Measurements from ENCODE around the gene ENPP3. TPM values are rescaled to one million over a fixed set of nuclear protein-coding genes. Genes with fewer than 3 reads are reported as not detected.

ENPP3 gene
- total and polyA plus RNA-seq, 2 experiments from 2014 or later = not detected

DNA sequence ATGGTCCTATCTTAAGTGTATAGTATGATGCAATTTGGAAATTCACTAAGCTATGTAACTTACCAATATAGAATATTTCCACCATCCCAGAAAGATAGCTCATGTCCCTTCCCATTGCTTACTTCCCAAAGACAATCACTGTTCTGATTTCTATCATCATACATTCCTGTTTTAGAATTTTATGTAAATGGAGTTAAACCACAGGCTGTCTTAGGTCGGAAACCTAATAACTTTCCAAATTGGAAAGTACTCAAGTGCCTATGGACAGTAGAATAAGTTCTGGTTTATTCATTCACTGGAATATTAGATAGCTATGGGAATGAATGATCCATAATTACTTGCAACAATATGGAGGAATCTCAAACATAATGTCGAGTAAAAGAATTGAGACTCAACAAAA, 20.1 kb downstream of the ENPP3 start (continued):
- no peak for TF ChIP-seq CTCF (conservative IDR thresholded peaks at IDR 0.05; ENCODE audit: low read depth in 2 of 2)

GRCh38 chr6:131657630-131658111, 20.6 kb downstream of the ENPP3 start:
- peaks cover 3% of the 10 kb centered on the region for H3K27me3 Mint-ChIP-seq (ENCODE audit: insufficient read depth, low read depth, poor library complexity)
- Histone ChIP-seq H3K4me2 (no peak overlapping the region), H3K27me3 (ENCODE audit: insufficient read depth) (no peaks in the 10 kb centered on the region), H3F3A (replicated peaks; ENCODE audit: low read depth) (no peaks in the 10 kb centered on the region), H3K27ac (ENCODE audit: low read depth) (no peak overlapping the region), H3K36me3 (ENCODE audit: insufficient read depth) (no peaks in the 10 kb centered on the region), H3K79me2 (replicated peaks; ENCODE audit: insufficient read depth) (no peaks in the 10 kb centered on the region), H2AFZ (no peak overlapping the region), H4K20me1 (replicated peaks; ENCODE audit: insufficient read depth) (no peaks in the 10 kb centered on the region), H3K9me2 (ENCODE audit: insufficient read depth) (0 out of 2 replicates have a peak, but pooled peaks cover 2% of the 10 kb centered on the region), H3K4me3 (no peak overlapping the region), H3K4me1 (ENCODE audit: insufficient read depth) (no peaks in the 10 kb centered on the region)
- ATAC-seq = no peak
- DNase-seq (ENCODE audit: low spot score) = no peak
- no peaks in the 10 kb centered on the region for H3K9me3 Mint-ChIP-seq
- no peaks in the 10 kb centered on the region for H3K36me3 Mint-ChIP-seq (ENCODE audit: low read depth)
- no peak overlapping the region for H3K27ac Mint-ChIP-seq
- TF ChIP-seq JUNB (IDR thresholded peaks at IDR 0.05; ENCODE audit: unreplicated experiment) (no peak), ZNF331 (CRISPR knock-in tag; IDR thresholded peaks at IDR 0.05; ENCODE audit: low read depth) (no peak), CREB1 (CRISPR knock-in tag; IDR thresholded peaks at IDR 0.05; ENCODE audit: low read depth) (no peak), CTCF (conservative IDR thresholded peaks at IDR 0.05; ENCODE audit: low read depth in 2 of 2) (no peak), STAT1 (IDR thresholded peaks at IDR 0.05; ENCODE audit: unreplicated experiment) (no peak), ZNF114 (CRISPR knock-in tag; IDR thresholded peaks at IDR 0.05) (no peak), POLR2AphosphoS5 (IDR thresholded peaks at IDR 0.05; ENCODE audit: low read depth) (no peak)
- TF ChIP-seq, protein P1, sequence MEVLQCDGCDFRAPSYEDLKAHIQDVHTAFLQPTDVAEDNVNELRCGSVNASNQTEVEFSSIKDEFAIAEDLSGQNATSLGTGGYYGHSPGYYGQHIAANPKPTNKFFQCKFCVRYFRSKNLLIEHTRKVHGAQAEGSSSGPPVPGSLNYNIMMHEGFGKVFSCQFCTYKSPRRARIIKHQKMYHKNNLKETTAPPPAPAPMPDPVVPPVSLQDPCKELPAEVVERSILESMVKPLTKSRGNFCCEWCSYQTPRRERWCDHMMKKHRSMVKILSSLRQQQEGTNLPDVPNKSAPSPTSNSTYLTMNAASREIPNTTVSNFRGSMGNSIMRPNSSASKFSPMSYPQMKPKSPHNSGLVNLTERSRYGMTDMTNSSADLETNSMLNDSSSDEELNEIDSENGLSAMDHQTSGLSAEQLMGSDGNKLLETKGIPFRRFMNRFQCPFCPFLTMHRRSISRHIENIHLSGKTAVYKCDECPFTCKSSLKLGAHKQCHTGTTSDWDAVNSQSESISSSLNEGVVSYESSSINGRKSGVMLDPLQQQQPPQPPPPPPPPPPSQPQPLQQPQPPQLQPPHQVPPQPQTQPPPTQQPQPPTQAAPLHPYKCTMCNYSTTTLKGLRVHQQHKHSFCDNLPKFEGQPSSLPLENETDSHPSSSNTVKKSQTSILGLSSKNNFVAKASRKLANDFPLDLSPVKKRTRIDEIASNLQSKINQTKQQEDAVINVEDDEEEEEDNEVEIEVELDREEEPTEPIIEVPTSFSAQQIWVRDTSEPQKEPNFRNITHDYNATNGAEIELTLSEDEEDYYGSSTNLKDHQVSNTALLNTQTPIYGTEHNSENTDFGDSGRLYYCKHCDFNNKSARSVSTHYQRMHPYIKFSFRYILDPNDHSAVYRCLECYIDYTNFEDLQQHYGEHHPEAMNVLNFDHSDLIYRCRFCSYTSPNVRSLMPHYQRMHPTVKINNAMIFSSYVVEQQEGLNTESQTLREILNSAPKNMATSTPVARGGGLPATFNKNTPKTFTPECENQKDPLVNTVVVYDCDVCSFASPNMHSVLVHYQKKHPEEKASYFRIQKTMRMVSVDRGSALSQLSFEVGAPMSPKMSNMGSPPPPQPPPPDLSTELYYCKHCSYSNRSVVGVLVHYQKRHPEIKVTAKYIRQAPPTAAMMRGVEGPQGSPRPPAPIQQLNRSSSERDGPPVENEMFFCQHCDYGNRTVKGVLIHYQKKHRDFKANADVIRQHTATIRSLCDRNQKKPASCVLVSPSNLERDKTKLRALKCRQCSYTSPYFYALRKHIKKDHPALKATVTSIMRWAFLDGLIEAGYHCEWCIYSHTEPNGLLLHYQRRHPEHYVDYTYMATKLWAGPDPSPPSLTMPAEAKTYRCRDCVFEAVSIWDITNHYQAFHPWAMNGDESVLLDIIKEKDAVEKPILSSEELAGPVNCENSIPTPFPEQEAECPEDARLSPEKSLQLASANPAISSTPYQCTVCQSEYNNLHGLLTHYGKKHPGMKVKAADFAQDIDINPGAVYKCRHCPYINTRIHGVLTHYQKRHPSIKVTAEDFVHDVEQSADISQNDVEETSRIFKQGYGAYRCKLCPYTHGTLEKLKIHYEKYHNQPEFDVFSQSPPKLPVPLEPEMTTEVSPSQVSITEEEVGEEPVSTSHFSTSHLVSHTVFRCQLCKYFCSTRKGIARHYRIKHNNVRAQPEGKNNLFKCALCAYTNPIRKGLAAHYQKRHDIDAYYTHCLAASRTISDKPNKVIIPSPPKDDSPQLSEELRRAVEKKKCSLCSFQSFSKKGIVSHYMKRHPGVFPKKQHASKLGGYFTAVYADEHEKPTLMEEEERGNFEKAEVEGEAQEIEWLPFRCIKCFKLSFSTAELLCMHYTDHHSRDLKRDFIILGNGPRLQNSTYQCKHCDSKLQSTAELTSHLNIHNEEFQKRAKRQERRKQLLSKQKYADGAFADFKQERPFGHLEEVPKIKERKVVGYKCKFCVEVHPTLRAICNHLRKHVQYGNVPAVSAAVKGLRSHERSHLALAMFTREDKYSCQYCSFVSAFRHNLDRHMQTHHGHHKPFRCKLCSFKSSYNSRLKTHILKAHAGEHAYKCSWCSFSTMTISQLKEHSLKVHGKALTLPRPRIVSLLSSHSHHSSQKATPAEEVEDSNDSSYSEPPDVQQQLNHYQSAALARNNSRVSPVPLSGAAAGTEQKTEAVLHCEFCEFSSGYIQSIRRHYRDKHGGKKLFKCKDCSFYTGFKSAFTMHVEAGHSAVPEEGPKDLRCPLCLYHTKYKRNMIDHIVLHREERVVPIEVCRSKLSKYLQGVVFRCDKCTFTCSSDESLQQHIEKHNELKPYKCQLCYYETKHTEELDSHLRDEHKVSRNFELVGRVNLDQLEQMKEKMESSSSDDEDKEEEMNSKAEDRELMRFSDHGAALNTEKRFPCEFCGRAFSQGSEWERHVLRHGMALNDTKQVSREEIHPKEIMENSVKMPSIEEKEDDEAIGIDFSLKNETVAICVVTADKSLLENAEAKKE (CRISPR knock-in tag; IDR thresholded peaks at IDR 0.05) = no peak
- TF ChIP-seq, protein P2, sequence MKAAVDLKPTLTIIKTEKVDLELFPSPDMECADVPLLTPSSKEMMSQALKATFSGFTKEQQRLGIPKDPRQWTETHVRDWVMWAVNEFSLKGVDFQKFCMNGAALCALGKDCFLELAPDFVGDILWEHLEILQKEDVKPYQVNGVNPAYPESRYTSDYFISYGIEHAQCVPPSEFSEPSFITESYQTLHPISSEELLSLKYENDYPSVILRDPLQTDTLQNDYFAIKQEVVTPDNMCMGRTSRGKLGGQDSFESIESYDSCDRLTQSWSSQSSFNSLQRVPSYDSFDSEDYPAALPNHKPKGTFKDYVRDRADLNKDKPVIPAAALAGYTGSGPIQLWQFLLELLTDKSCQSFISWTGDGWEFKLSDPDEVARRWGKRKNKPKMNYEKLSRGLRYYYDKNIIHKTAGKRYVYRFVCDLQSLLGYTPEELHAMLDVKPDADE (IDR thresholded peaks at IDR 0.05) = no peak
- H3K4me3 Mint-ChIP-seq = no peak overlapping the region
- no peaks in the 10 kb centered on the region for H3K4me1 Mint-ChIP-seq
